Adrenal gland (tissue), 5 donors: ENCODE data around the gene PRKCE.

ENCODE experiments used
- CTCF ChIP-seq, 6 experiments: fragments of 450-650 bp in 4 of 6; fragments of 200-600 bp in 2 of 6; sonication (generic) in 1 of 6; IDR thresholded peaks; 1 replicate in 5 of 6; 2 replicates in 1 of 6; pipeline versions ENCODE4 v1.5.1 to v1.8.0; 2016 to 2021; ENCODE audit warnings: antibody characterized with exemption in 6 of 6, mild to moderate bottlenecking in 2 of 6, moderate library complexity in 1 of 6
- POLR2A ChIP-seq, 2 donors: fragments of 450-650 bp; IDR thresholded peaks; one replicate each; pipeline ENCODE4 v1.6.1; 2017; ENCODE audit warnings: antibody characterized with exemption in 2 of 2, mild to moderate bottlenecking in 2 of 2, moderate library complexity in 1 of 2
- donor health status: DM: no; HTN: no; CAD: no.

- TF ChIP-seq POLR2A (IDR thresholded peaks at IDR 0.05) (no peak), CTCF (IDR thresholded peaks at IDR 0.05) (no peak)
Measured at GRCh38 chr2:46077522-46078107, 426.1 kb downstream of the PRKCE start.
